ENCODE measurements around the gene TRDMT1.

Gene TRDMT1

GRCh38 chr10:17229967-17230682, 28.7 kb upstream of the TRDMT1 start:
- no peak for DNase-seq (ENCODE audit: low read depth in 2 of 2)

DNA sequence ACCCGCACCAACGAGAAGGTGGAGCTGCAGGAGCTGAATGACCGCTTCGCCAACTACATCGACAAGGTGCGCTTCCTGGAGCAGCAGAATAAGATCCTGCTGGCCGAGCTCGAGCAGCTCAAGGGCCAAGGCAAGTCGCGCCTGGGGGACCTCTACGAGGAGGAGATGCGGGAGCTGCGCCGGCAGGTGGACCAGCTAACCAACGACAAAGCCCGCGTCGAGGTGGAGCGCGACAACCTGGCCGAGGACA, 28.2 kb upstream of the TRDMT1 start:
- no peak for DNase-seq (ENCODE audit: low read depth in 2 of 2)

DNA sequence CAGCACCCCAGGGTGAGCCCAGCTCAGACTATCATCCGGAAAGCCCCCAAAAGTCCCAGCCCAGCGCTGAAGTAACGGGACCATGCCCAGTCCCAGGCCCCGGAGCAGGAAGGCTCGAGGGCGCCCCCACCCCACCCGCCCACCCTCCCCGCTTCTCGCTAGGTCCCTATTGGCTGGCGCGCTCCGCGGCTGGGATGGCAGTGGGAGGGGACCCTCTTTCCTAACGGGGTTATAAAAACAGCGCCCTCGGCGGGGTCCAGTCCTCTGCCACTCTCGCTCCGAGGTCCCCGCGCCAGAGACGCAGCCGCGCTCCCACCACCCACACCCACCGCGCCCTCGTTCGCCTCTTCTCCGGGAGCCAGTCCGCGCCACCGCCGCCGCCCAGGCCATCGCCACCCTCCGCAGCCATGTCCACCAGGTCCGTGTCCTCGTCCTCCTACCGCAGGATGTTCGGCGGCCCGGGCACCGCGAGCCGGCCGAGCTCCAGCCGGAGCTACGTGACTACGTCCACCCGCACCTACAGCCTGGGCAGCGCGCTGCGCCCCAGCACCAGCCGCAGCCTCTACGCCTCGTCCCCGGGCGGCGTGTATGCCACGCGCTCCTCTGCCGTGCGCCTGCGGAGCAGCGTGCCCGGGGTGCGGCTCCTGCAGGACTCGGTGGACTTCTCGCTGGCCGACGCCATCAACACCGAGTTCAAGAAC, 27.7 kb upstream of the TRDMT1 start:
- peak; percentile 91 for DNase-seq (ENCODE audit: low read depth in 2 of 2)

GRCh38 chr10:17228091-17229015, 26.9 kb upstream of the TRDMT1 start, which contains the start of gene VIM:
Gene VIM, plus strand, starts transcription at chr10:17228241. Its CDS starts 1,182 bp downstream, at chr10:17229423.
- peak; percentile 82 to 83 for DNase-seq (ENCODE audit: low read depth in 2 of 2)

DNA sequence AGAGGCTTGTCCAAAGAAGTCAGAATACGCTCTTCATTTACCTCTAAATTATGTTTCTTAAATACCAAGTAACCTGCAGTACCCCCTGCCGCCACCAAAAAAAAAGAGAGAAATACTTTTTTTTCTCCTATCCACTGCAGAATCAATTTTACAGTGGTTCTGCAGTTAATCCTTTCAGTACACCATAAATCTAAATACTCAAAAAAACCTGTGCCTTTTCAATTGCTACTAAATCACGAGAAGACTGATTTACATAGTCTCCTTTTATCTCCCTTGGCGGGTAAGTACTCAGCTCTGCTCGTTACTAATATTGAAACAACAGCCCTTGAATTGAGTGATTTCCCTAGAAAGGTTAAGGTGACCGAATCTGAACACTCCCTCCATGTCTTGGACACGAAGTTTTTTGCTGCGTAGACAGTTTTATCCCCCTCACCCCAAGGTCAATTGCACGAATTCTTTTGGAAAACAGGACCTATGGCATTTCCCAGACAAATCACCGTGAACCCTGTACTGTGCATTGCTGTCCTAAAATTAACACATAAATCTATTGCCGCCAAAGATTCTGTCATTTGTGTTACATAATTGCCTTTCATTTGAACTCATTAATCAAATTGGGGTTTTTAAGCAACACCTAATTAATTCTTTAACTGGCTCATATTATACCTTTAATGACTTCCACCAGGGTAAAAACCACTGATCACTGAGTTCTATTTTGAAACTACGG, 26.1 kb upstream of the TRDMT1 start:
- DNase-seq (ENCODE audit: low read depth in 2 of 2) = no peak

DNA sequence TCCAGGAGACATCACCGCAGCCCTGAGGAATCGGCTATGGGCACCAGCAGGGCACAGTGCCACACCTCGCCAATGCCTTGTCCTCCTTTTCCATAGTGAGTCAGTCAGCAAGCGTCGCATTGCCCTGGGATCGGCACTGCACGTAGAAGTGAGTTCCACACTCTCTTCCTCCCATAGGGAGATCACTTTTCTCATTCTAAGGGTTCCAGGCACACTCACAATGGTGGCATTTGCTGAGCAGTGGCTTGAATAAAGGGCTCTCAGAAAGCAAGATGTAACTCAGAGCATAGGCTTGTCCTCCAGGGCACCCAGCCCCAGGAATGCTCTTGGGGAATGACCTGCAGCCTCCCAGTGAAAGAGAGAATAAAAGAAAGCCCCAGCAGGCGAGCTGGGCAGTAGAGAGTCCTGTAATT, 25.4 kb upstream of the TRDMT1 start:
- no peak for DNase-seq (ENCODE audit: low read depth in 2 of 2)

- DNase-seq (ENCODE audit: low read depth in 2 of 2) = no peak
These were observed 24.3 kb upstream of the TRDMT1 start for GRCh38 chr10:17225808-17226207.

DNA sequence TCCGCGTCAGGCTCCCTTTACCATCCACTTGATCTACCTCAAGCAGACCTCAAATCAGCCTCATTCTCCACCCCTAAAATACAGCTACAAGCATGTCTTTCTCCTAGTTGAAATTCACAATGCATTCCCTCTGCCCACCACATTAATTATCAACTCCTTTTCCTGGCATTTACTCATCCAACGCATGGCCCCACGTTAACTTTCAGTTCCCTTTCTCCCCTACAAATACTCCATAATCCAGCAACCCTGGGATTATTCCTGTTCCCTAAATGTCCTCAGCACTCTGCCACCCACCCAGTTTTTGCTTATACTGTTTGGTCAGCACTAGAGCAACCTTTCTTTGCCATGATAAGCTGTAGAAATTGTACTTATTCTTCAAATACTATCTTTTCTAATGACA, 20.9 kb upstream of the TRDMT1 start:
- no peak for DNase-seq (ENCODE audit: low read depth in 2 of 2)

- no peak for DNase-seq (ENCODE audit: low read depth in 2 of 2)
These were observed 19.2 kb upstream of the TRDMT1 start for GRCh38 chr10:17220652-17221100.

- DNase-seq (ENCODE audit: low read depth in 2 of 2) = no peak
These were observed 17.6 kb upstream of the TRDMT1 start for GRCh38 chr10:17219024-17219423.

DNA sequence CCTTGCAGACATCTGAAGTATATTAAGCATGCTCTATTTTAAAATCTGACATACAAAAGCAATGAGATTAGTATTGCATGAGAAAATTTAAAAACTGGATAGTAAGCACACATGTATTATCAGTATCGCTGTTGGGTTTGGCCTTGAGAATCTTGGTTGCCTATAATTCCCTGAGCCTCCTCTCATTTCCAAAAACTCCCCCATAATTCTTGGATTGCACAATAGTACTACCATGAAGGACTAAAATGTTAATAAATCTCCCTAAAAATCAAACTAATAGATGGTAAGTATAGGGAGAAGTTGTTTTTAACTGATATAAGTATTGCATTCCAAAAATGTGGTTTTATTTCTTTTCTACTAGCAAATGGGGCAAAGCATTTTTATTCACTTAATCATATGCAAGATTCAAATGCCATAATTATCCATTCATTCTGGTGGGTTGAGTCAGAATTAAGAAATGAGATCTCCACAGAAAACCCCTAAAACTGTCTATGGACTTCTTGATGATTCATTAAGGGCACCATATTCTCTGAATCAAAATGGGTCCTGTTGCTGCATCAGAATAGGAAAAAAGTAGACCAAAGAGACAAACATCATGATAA, 16.3 kb upstream of the TRDMT1 start:
- DNase-seq (ENCODE audit: low read depth in 2 of 2) = peak; percentile 94 to 95

DNA sequence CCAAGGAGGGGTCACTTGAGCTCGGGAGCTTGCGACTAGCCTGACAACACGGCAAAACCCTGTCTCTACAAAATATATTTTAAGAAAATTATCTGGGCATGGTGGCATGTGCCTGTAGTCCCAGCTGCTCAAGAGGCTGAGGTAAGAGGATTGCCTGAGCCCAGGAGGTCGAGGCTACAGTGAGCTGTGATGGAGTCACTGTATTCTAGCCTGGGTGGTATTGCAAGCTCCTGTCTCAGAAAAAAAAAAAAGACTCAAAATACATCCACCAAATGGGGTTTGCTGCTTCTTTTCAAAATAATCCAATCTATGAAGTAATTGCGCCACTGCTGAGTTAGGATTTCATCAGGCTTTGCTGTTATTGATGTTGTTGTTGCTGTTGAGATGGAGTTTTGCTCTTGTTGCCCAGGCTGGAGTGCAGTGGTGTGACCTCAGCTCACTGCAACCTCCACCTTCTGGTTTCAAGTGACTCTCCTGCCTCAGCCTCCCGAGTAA, 15.5 kb upstream of the TRDMT1 start:
- no peak for DNase-seq (ENCODE audit: low read depth in 2 of 2)

GRCh38 chr10:17216217-17216900, 14.9 kb upstream of the TRDMT1 start:
- DNase-seq (ENCODE audit: low read depth in 2 of 2) = peak; percentile 85 to 90

- DNase-seq (ENCODE audit: low read depth in 2 of 2) = no peak
These were observed 14.3 kb upstream of the TRDMT1 start for GRCh38 chr10:17215782-17216122.

GRCh38 chr10:17214971-17215781, 13.7 kb upstream of the TRDMT1 start:
- DNase-seq (ENCODE audit: low read depth in 2 of 2) = peak; percentile 99 to 100

- peak; percentile 82 to 84 for DNase-seq (ENCODE audit: low read depth in 2 of 2)
These were observed 13.1 kb upstream of the TRDMT1 start for GRCh38 chr10:17214526-17214925.

DNA sequence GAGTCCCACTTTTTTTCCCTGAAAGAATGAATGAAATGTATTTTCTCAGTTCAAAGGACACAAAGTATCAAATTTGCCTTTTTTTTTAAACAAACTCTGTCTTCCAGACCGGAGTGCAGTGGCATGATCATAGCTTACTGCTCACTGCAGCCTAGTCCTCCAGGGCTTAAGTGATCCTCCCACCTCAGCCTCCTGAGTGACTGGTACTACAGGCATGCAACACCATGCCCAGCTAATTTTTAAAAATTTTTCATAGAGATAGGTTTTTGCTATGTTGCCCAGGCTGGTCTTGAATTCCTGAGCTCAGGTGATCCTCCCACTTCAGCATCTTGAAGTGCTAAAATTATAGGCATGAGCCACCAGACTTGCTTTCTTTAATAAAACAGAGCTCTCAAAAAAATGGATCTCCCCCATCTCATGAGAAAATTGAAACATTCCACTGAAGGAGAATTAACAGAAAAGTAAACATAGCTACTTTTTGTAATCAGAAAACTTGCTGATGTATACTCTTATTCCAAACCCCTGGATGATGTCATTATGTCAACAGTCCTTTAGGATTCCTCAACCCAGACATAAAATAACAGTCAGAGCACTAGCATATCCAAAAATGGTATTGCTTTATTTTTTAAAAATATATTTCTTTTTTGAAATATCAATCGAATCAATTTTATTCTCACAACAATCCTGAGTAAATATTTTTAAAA, 12.3 kb upstream of the TRDMT1 start:
- no peak for DNase-seq (ENCODE audit: low read depth in 2 of 2)

- no peak for DNase-seq (ENCODE audit: low read depth in 2 of 2)
These were observed 11.3 kb upstream of the TRDMT1 start for GRCh38 chr10:17212802-17213221.

DNA sequence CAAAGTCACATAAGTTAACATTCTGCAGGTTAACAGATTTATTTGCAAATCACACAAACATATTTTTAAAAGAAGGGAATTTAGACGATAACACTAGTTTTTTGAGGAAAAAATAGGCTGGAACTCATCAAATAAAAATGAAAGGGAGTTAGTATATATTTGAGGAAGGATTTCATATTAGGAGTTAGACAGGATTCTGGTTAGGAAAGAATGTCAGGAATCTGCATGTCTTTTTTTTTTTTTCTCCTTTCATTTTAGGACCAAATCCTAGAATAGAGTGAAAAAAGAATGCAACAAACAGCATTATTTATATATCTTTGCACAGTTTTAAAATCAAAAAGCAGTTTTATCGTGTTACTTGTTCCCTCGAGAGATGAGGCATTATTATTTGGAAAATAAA, 8.9 kb upstream of the TRDMT1 start:
- DNase-seq (ENCODE audit: low read depth in 2 of 2) = no peak
